ENCODE results near the gene SLC2A10. TPM values are rescaled to one million over a fixed set of nuclear protein-coding genes. Genes with fewer than 3 reads are reported as not detected.

The SLC2A10 gene
- 10 to 100 TPM; 19.8 to 49.0 TPM for total RNA-seq

DNA sequence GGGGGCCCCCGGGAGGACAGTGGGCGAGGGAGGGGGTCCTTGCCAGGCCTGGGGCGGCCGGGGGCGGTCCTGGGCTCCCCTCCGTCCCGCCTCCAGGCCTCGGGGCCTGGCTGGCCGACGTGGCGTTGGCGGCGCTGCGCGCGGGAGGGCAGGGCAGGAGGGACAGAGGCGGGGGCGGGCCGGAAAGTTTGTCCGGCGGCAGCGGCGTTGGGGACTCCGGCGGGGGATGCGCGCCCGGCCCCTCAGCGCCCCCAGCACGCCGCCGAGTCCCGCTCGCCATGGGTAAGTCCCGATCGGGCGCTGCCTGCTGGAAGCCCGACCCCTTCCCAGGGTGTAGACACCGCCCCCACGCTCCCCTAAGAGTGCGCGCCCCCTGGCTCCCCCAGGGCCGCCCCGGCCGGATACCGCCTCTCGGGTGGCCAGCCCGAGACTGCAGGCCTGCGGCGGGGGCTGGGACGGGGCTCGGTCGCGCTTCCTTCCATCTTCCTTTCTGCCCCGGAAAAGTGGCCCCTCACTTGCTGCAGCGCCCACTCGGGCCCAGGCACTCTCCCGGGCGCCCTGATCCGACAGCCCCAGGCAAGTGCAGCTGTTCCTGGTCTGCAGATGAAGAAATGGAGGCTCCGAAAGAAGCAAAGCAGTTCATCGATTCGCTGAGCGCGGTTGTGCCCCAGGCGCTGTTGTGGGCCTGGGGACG lies at the start of gene SLC2A10:
Gene SLC2A10, plus strand, starts transcription at position 191 of the 694 bp plus-strand sequence. Its CDS starts 88 bp downstream, at position 279.
- TF ChIP-seq CTCF (IDR thresholded peaks at IDR 0.05): peak; percentile 16
- ATAC-seq (ENCODE audit: insufficient number of reproducible peaks, low FRiP score, low read depth) (peak; percentile 32), DNase-seq (ENCODE audit: low spot score) (no peak)
- Histone ChIP-seq H3K27ac (peak within 1 kb of the TSS; percentile 67 to 76), H3K4me3 (peak within 1 kb of the TSS; percentile 78), H3K4me1 (ENCODE audit: control insufficient read depth in 1 of 2, low read depth in 2 of 2) (peaks cover 3 to 33% of the 10 kb centered on the region in 2 donors), H3K36me3 (no peaks in the 10 kb centered on the region), H3K27me3 (replicated peaks; ENCODE audit: insufficient read depth) (no peaks in the 10 kb centered on the region), H3K9me3 (peaks cover 5% of the 10 kb centered on the region)

- no peak for DNase-seq (ENCODE audit: low spot score)
- Histone ChIP-seq H3K4me1 (ENCODE audit: control insufficient read depth in 1 of 2, low read depth in 2 of 2) (no peaks in the 10 kb centered on the region), H3K9me3 (no peaks in the 10 kb centered on the region), H3K36me3 (no peaks in the 10 kb centered on the region), H3K4me3 (no peak overlapping the region), H3K27ac (no peak overlapping the region), H3K27me3 (replicated peaks; ENCODE audit: insufficient read depth) (no peaks in the 10 kb centered on the region)
- TF ChIP-seq CTCF (IDR thresholded peaks at IDR 0.05): no peak
- no peak for ATAC-seq (ENCODE audit: insufficient number of reproducible peaks, low FRiP score, low read depth)
Observed at GRCh38 chr20:46660487-46660886, 49.0 kb upstream of the SLC2A10 start.

DNA sequence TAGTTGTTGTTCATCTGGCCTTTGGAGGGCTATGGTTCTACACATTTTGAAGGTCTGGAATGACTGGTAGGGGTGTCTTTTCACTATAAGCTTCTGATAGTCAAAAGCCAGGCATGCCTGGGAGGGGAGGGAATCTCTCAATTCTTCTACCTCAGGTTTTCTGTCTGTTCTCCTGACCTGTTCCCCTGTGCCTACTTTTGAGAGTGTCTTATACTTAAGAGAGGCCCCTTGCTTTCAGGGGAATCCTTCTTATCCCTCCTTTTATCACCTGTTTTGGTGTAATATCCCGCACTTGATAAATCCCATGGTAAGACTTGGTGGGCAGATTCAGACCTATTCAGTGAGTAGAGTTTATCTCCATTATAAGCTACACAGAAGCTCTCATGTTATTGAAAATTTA lies 47.8 kb upstream of the SLC2A10 start:
- no peaks in the 10 kb centered on the region for H3K9me3 ChIP-seq
- no peaks in the 10 kb centered on the region for H3K27me3 ChIP-seq (replicated peaks; ENCODE audit: insufficient read depth)
- no peak overlapping the region for H3K4me3 ChIP-seq
- no peak overlapping the region for H3K27ac ChIP-seq
- no peak for TF ChIP-seq CTCF (IDR thresholded peaks at IDR 0.05)
- no peak for DNase-seq (ENCODE audit: low spot score)
- no peaks in the 10 kb centered on the region for H3K4me1 ChIP-seq (ENCODE audit: control insufficient read depth in 1 of 2, low read depth in 2 of 2)
- ATAC-seq (ENCODE audit: insufficient number of reproducible peaks, low FRiP score, low read depth): no peak
- H3K36me3 ChIP-seq: no peaks in the 10 kb centered on the region

DNA sequence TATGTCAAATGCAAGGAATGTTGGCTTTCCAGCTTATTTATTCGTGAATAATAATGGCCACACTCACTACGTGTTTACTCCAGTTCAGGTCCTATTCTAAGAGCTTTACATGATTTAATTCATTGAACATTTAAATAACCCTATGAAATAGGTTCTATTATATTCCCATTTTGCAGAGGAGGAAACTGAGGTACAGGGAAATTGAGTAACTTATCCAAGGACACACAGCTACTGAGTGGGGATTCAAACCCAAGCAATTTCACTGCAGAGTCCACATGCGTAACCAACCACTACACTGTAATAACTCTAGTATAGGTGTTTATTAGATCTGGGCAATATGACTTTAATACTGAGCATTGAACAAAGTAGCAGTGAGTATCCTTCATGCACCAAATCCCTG lies 45.9 kb upstream of the SLC2A10 start:
- Histone ChIP-seq H3K4me3 (no peak overlapping the region), H3K27me3 (replicated peaks; ENCODE audit: insufficient read depth) (no peaks in the 10 kb centered on the region), H3K36me3 (no peaks in the 10 kb centered on the region), H3K27ac (no peak overlapping the region), H3K4me1 (ENCODE audit: control insufficient read depth in 1 of 2, low read depth in 2 of 2) (no peaks in the 10 kb centered on the region), H3K9me3 (no peaks in the 10 kb centered on the region)
- TF ChIP-seq CTCF (IDR thresholded peaks at IDR 0.05): no peak
- DNase-seq (ENCODE audit: low spot score) (no peak), ATAC-seq (ENCODE audit: insufficient number of reproducible peaks, low FRiP score, low read depth) (no peak)

GRCh38 chr20:46665602-46666001 lies 43.8 kb upstream of the SLC2A10 start:
- no peak for ATAC-seq (ENCODE audit: insufficient number of reproducible peaks, low FRiP score, low read depth)
- Histone ChIP-seq H3K27me3 (replicated peaks; ENCODE audit: insufficient read depth) (no peaks in the 10 kb centered on the region), H3K9me3 (peaks cover 4% of the 10 kb centered on the region), H3K4me3 (no peak overlapping the region), H3K4me1 (ENCODE audit: control insufficient read depth in 1 of 2, low read depth in 2 of 2) (no peaks in the 10 kb centered on the region), H3K36me3 (no peaks in the 10 kb centered on the region), H3K27ac (no peak overlapping the region)
- DNase-seq (ENCODE audit: low spot score): no peak
- no peak for TF ChIP-seq CTCF (IDR thresholded peaks at IDR 0.05)

Data from thoracic aorta (tissue), 2 donors.